GM10266 (cell line): ENCODE measurements around the gene TIMM17A.

Experiments used
- DNase-seq: peaks from one replicate; pipeline ENCODE4 v3.0.0; 2012; ENCODE audit errors: extremely low spot score
- TF ChIP-seq, protein P1 (sequence below): IDR thresholded peaks from 2 replicates; pipeline ENCODE4 v1.5.1; 2012; ENCODE audit warnings: mild to moderate bottlenecking, low read depth; ENCODE audit not compliant: control insufficient read depth, insufficient read depth; ENCODE audit errors: missing control alignments

The TIMM17A gene

DNA sequence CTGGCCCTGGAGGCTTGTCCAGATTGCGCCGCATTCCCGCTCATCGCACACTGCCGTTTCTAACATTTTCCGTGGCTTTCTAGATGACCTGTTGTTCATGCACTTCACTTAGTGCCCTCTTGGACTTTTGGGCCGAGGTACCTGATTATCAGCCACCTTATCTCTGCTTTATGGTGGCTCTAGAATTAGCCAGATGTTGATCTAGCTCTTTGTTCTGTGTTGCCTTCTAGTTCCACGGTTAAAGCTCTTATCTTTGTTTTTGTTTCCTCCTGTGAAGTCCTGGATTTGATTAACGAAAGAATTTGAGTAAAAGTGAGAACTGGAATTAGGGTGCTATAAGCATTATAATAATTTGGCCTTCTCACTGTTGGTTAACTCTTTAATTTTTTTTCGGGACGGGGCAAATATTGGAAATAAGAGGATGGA is 28.1 kb downstream of the TIMM17A start:
- TF ChIP-seq, protein P1, sequence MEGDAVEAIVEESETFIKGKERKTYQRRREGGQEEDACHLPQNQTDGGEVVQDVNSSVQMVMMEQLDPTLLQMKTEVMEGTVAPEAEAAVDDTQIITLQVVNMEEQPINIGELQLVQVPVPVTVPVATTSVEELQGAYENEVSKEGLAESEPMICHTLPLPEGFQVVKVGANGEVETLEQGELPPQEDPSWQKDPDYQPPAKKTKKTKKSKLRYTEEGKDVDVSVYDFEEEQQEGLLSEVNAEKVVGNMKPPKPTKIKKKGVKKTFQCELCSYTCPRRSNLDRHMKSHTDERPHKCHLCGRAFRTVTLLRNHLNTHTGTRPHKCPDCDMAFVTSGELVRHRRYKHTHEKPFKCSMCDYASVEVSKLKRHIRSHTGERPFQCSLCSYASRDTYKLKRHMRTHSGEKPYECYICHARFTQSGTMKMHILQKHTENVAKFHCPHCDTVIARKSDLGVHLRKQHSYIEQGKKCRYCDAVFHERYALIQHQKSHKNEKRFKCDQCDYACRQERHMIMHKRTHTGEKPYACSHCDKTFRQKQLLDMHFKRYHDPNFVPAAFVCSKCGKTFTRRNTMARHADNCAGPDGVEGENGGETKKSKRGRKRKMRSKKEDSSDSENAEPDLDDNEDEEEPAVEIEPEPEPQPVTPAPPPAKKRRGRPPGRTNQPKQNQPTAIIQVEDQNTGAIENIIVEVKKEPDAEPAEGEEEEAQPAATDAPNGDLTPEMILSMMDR, result no peak
- DNase-seq, result no peak

DNA sequence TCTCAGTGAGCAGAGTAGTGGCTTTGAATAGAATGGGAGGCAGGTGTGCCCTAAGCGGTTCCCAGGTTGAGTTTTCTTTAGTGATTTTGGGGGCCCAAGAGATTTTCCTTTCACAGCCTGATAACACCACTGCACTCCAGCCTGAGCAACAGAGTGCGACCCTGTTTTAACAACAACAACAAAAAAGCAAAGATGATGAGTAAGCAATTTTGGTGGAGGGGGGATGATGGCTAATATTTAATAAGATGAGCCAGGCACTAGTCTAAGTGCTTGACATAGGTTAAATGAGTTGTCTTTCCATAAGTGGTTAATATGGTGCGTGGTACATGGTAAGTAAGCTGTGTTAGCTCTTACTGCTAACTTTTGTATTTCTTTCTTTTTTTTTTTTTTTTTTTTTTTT is 29.1 kb downstream of the TIMM17A start:
- DNase-seq, result no peak
- TF ChIP-seq, protein P1, result no peak

DNA sequence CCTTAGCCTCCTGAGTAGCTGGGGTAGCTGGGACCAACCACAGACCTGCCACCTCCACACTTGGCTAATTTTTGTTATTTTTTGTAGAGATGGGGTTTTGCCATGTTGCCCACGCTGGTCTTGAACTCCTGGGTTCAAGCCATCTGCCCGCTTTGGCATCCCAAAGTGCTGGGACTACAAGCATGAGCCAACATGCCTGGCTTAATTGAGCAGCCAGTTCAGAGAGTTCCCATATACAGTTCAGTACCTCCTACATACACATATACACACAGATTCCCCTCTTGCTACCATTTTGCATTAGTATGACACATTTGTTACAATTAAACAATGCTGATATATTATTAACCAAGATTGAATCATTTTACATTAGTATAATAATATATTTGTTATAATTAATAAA is 30.1 kb downstream of the TIMM17A start:
- TF ChIP-seq, protein P1, result no peak
- no peak for DNase-seq

DNA sequence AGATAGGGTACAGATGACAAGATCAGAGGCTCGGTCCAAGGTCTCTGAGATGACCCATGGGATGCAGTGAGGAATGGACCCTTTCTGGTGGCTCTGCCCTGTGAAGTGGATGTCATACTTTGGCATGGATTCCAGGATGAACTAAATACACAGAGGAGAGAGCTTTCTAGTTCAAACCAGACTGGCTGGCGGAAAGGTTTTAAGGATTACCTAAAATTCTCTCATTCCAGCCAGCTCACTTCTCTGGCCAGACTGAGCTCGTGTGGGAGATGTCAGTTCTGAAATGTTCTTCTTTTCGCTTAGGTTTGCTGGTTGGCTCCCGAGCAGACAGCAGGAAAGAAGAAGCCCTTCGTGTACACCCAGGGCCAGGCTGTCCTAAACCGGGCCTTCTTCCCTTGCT is 33.3 kb downstream of the TIMM17A start:
- DNase-seq, result no peak
- TF ChIP-seq, protein P1, result no peak

DNA sequence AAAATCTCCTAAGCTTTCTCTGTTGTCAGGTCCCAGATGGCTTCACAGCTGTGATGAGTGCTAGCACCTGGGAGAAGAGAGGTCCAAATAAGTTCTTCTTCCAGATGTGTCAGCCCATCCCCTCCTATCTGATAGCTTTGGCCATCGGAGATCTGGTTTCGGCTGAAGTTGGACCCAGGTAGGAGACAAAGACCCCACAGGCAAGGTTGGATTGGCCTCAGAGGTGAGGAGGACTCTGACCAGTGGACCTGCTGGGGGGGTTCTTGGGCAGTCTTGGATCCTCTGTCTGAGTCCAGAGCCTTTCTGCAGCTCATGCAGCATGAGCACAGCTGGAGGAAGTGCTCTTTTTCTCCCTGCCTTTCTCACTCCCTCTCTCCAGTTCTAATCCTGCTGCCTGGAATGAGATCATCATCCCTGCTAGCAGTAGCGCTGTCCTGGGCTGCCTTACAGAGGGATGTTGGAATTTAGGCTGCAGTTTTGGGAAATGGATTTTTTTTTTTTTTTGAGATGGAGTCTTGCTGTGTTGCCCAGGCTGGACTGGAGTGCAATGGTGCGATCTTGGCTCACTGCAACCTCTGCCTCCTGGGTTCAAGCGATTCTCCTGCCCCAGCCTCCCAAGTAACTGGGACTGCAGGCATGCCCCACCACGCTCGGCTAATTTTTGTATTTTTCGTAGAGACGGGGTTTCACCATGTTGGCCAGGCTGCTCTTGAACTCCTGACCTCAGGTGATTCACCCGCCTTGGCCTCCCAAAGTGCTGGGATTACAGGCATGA is 34.2 kb downstream of the TIMM17A start:
- TF ChIP-seq, protein P1, result no peak
- no peak for DNase-seq

DNA sequence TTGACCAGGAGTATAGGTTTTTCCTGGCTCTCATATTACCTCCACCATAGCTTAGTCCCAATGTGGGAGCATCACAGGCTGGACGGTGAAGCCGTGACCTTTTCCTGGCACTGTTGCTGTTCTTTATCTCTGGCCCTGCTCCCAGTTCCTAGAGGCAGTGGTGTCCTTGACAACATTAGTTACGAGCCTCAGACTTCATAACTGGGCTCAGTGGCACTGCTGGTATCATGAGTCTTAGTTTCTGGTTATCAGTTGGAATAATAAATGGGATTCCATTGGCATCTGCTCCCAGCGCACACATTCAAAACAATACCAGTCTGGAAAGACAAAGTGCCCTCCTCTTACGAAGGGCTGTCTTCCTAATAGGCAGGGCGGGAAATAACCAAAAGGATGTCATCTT is 35.1 kb downstream of the TIMM17A start:
- DNase-seq, result no peak
- TF ChIP-seq, protein P1, result no peak

DNA sequence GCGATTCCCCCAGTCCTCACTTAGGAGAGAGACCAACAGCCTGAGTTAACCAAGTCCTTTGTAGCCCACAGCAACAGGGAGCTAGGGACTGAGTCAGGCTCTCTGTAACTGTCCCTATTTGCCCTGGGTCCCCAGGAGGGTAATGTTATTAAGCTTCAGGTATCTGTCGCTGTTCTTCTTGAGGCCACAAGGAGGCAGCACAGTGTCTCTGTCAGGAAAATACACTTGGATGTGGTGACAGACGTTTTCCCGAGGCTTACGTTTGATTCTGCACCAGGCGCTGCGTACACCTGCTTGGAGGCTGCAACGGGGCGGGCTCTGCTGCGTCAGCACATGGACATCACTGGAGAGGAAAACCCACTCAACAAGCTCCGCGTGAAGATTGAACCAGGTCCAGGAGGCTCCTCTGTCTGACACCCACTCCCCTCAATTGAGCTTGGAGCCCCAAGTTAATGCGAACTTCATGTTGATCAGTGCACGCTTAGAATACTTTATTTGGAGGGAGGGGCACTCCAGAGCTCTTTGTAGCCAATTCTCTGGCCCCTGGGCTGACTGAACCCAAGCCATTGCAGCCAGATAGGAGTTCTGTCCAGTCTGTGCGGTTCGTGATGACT is 44.4 kb downstream of the TIMM17A start:
- TF ChIP-seq, protein P1, result peak; percentile 76
- DNase-seq, result peak; percentile 59
